HG03521 (cell line): ENCODE data around the gene RPL11.
A peak's percentile ranks its signal among the peaks of the same experiment; 100 is the strongest.
"Not testable (repeated sequence)": the region's sequence is repeated elsewhere in the genome, so short reads cannot be mapped to it uniquely, and the experiment has no call there.

Source experiments
- ATAC-seq: cut with Tn5 transposase; IDR thresholded peaks from one replicate; pipeline ENCODE4 v1.9.1; 2021; ENCODE audit warnings: mild to moderate bottlenecking, moderate library complexity; ENCODE audit not compliant: unreplicated experiment

RPL11 gene

GRCh38 chr1:23691499-23692307 is at the start of gene RPL11:
Gene RPL11 (plus strand): TSS chr1:23691806. CDS start chr1:23691824, 18 bp downstream.
- peak; percentile 80 for ATAC-seq

DNA sequence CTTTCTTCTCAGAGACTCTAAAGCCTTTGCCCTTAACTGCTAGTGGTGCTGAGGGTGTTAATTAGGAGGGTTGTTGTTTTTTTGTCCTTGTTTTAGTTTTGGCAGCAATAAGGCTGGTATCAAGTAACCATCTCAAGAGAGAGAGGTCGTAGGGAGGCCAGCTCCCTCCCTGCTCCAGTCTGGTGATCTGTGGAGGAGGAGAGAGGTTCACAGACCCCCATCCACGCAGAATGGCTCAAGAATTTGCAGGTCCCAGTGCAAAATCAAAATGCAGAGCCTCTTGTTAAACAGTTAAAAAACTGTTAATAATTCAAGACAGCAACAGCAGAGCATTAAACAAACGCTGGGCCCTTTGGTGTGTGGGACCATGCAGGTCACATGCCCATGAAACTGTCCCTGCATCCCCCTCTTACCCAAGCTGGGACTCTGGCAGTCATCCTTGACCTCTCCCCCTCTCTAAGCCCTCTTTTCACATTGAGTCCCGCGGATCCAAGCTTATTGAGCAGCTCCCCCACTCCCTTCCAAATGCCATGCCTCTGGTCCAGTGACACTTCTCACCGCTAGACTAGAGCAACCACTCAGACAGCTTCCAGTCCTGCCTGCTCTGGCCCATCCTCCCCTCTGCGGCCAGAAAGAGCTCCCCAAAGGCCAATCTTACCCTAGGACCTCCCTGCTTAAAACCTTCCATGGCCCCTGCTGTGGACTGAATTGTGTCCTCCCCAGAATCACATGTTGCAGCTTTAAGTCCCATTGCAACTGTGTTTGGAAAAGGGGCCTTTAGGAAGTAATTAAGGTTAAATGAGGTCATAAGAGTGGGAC is 47.7 kb upstream of the RPL11 start:
- no peak for ATAC-seq

GRCh38 chr1:23644555-23644866 is 47.1 kb upstream of the RPL11 start:
- ATAC-seq: no peak

DNA sequence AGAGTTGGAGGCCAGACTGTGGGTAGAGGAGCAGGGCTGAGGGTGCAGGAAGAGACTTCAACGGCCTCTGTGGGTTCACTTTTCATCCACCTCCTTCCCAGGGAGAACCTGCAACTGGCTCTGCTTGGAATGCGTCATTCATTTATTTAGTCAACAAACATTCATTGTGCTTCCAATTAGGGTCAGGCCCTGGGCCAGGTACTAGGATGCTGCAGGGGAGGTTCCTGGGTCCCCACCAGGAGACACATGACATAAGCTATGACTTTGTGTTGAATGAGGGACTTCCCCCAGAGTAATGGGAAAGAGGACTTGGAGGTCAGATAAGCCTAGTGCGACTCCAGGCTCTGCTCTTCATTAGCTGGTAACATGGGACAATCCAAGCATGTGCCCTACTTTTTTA is 46.3 kb upstream of the RPL11 start:
- ATAC-seq: no peak

GRCh38 chr1:23646091-23646490 is 45.5 kb upstream of the RPL11 start:
- ATAC-seq: no peak

DNA sequence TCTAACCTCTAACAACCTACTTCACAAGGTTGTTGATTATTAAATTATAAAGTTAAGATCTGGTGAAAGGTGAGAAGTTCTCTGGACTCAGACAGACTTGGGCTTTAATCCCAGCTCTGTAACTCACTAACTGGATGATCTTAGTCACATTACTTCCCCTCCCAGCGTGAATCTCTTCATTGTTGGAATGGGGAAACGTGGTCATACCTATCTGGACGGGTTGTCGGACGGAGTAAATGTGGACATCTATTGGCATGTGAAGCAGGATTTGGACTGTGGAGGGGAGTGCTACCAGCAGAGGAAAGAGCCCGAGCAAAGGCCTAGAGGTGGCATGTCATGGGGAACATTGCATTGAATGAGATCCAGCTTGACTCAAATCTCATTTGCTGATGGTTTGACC is 45.1 kb upstream of the RPL11 start:
- no peak for ATAC-seq

- no peak for ATAC-seq
Observed at GRCh38 chr1:23648576-23648975, 43.0 kb upstream of the RPL11 start.

DNA sequence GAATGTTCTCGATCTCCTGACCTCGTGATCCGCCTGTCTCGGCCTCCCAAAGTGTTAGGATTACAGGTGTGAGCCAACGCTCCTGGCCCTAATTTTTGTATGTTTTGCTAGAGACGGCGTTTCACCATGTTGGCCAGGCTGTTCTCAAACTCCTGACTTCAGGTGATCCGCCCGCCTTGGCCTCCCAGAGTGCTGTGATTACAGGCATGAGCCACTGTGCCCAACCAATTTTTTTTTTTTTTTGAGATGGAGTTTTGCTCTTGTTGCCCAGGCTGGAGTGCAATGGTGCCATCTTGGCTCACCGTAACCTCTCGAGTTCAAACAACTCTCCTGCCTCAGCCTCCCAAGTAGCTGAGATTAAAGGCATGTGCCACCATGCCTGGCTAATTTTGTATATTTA is 42.4 kb upstream of the RPL11 start:
- not testable (repeated sequence) for ATAC-seq

- ATAC-seq: no peak
Observed at GRCh38 chr1:23650344-23650990, 41.1 kb upstream of the RPL11 start.

DNA sequence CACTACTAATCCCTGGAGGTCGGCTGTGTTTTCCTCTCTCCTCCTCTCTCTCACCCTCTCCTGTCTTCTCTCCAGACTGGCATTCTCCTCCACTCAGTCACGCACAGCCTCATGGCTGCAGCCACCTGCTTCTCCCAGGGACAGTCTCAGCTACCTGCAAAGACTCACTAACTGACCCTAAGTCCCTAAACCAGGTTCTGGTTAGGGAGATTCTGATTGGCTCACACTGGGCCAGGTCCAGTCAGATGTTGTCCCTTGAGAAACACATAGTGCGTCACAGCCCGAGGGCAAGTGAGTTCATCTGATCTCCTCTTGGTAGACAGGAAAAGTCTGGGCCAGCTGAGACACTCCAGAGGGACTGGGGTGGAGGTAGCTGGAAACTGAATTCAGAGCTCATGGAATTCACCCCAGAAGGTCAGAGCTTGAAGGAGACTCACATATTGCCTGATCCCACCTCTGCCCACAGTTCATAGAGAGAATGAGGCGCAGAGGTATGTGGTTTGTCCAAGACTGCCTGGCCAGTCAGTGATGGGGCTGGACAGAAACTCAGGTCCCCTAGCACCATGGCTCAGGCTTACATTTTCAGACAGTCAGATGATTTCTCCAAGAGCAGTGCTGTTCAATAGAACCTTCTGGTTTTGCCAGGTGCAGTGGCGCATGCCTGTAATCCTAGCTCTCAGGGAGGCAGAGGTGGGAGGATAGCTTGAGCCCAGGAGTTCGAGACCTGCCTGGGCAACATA is 40.4 kb upstream of the RPL11 start:
- ATAC-seq: no peak

DNA sequence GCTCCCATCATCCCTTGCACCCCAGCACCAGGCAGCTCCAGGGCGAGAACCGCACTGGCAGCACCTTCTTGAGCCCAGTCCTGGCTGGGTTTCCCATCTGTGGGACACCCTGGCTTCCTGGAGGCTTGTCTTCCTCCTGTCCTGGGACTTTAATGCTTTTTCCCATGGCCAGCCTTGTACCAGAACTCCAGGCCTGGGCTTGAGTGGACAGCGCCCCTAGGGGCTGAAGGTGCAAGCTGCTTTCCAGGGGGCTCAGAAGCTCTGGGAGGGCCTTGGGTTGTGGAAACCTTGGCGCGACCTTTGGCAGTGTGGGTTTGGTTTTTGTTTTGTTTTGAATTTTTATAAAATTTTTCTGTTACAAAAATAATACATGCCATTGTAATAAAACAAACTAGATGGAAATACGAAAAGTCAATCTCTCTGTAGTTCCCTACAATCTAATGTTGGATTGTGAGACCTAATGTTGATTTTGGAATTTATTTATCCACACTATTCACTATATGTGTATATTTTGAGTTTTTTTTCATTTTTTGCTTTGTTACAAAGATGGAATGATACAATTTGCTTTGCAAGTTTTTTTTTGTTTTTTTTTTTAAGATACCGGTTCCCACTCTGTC is 33.8 kb upstream of the RPL11 start:
- no peak for ATAC-seq

- no peak for ATAC-seq
Observed at GRCh38 chr1:23660671-23661070, 30.9 kb upstream of the RPL11 start.

GRCh38 chr1:23661887-23662286 is 29.7 kb upstream of the RPL11 start:
- ATAC-seq: no peak

- ATAC-seq: no peak
Observed at GRCh38 chr1:23664837-23665795, 26.5 kb upstream of the RPL11 start.

- ATAC-seq: no peak
Observed at GRCh38 chr1:23667411-23667810, 24.2 kb upstream of the RPL11 start.

DNA sequence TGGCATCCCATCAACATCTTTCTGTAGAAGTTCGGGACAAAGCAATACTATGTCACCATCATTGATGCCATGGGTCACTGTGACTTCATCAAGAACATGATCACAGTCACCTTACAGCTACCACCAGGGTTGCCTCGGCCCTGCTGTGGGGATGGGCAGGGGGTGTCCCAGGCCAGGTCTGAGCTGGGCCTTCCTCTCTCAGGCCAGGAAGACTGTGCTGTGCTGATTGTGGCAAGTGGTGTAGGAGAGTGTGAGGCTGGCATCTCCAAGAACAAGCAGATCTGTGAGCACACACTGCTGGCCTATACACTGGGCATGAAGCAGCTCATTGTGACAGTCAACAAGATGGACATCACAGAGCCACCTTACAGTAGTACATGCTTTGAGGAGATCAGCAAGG is 20.9 kb upstream of the RPL11 start:
- ATAC-seq: no peak

- no peak for ATAC-seq
Observed at GRCh38 chr1:23673086-23673813, 18.4 kb upstream of the RPL11 start.

DNA sequence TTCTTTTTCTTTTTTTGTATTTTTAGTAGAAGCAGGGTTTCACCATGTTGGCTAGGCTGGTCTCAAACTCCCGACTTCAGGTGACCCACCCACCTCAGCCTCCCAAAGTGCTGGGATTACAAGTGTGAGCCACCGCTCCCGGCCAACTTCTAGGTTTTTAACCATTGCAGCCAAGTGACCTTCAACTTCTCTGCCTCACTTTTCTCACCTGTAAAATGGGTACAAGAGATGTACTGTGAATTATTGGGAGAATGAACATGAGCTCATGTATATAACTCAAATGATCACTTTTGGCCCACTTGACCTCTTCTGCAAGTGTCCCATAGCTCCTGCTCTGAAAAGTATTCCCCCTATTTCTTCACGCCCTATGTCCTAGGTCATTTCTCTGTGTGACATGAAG is 11.8 kb upstream of the RPL11 start:
- ATAC-seq: no peak

DNA sequence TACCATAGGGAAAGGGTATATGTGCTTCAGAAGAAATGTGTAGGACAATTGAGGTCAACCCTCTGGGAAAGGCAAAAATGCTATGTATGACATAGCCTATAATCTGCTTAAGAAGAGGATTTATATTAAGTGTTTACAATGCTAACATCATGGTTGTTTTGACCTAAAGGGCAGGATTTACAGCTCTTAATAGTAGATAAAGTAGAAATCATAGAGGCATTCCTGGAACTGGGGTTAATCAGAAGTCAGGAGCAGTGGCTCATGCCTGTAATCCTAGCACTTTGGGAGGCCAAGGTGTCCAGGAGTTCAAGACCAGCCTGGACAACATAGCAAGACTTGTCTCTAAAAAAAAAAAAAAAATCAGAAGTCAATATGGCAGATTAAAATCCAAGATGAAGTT is 8.7 kb upstream of the RPL11 start:
- ATAC-seq: no peak
